Colonic mucosa (tissue), 4 donors: ENCODE measurements around the gene CFAP70. TPM values are rescaled to one million over a fixed set of nuclear protein-coding genes. Genes with fewer than 3 reads are reported as not detected.

Experiments used
- DNase-seq: peaks from one replicate; pipeline ENCODE4 v3.0.0-alpha.2; 2020
- H3K27ac ChIP-seq: fragments of 200-600 bp; one replicate; pipeline ENCODE4 v1.8.0; 2021
- H3K27me3 ChIP-seq: fragments of 200-600 bp; one replicate; pipeline ENCODE4 v1.8.0; 2021
- H3K36me3 ChIP-seq: fragments of 200-600 bp; one replicate; pipeline ENCODE4 v1.8.0; 2021
- H3K4me1 ChIP-seq: fragments of 200-600 bp; one replicate; pipeline ENCODE4 v1.8.0; 2021; ENCODE audit warnings: mild to moderate bottlenecking
- H3K4me3 ChIP-seq: fragments of 200-600 bp; one replicate; pipeline ENCODE4 v1.8.0; 2021
- H3K9ac ChIP-seq, 2 donors: one replicate each; pipeline ENCODE4 v1.7.0; 2013; ENCODE audit warnings: control low read depth in 2 of 2, low read depth in 2 of 2, low read length in 2 of 2
- H3K9me3 ChIP-seq: fragments of 200-600 bp; one replicate; pipeline ENCODE4 v1.8.0; 2021
- CTCF ChIP-seq: fragments of 200-600 bp; IDR thresholded peaks from one replicate; pipeline ENCODE4 v1.8.0; 2022; ENCODE audit warnings: antibody characterized with exemption, mild to moderate bottlenecking
- intact Hi-C: fragments of 100-400 bp; cut with DNase I; formaldehyde crosslinking; loops from one replicate; pipeline ENCODE4 v1.14.1; 2022
- total RNA-seq, 2 donors: library from RNA; stranded (reverse); fragmentation: NEBNext Ultra II Directional in 1 of 2; extraction: Animal tissue kit (Norgen Biotek cat#: 25700) in 1 of 2; gene quantifications; one replicate each; pipeline ENCODE4 v1.2.1, GENCODE V29; 2021
- donor health status: healthy.
- donor health status: DM: no; HTN: no; CAD: no.
- donor health status: DM: no; HTN: no; CAD: no.

CFAP70 gene
- total RNA-seq, 2 donors from 2014 or later = 0.64 to 0.72 TPM

- no peaks in the 10 kb centered on the region for H3K27me3 ChIP-seq
- intact Hi-C loops = no loop called here
- no peak overlapping the region for H3K27ac ChIP-seq
- H3K4me1 ChIP-seq = no peaks in the 10 kb centered on the region
- H3K4me3 ChIP-seq = no peak overlapping the region
- no peak for DNase-seq
- TF ChIP-seq CTCF = no peak
- peaks cover 16% of the 10 kb centered on the region for H3K36me3 ChIP-seq
- H3K9me3 ChIP-seq = no peaks in the 10 kb centered on the region
- H3K9ac ChIP-seq = no peak overlapping the region
Observed at GRCh38 chr10:73386583-73386982, 27.9 kb upstream of the CFAP70 start.

- no peak for TF ChIP-seq CTCF
- intact Hi-C loops = no loop called here
- H3K9me3 ChIP-seq = no peaks in the 10 kb centered on the region
- no peaks in the 10 kb centered on the region for H3K27me3 ChIP-seq
- no peak overlapping the region for H3K9ac ChIP-seq
- peaks cover 7% of the 10 kb centered on the region for H3K36me3 ChIP-seq
- DNase-seq = no peak
- H3K4me1 ChIP-seq = no peaks in the 10 kb centered on the region
- no peak overlapping the region for H3K27ac ChIP-seq
- H3K4me3 ChIP-seq = no peak overlapping the region
Observed at GRCh38 chr10:73379064-73379748, 20.5 kb upstream of the CFAP70 start.

GRCh38 chr10:73376679-73377078 lies 18.0 kb upstream of the CFAP70 start:
- H3K36me3 ChIP-seq = peaks cover 7% of the 10 kb centered on the region

GRCh38 chr10:73368238-73368637 lies 9.6 kb upstream of the CFAP70 start:
- H3K36me3 ChIP-seq = no peaks in the 10 kb centered on the region
- H3K27me3 ChIP-seq = no peaks in the 10 kb centered on the region

More at GRCh38 chr10:73376679-73377078, 18.0 kb upstream of the CFAP70 start:
- Histone ChIP-seq H3K4me3 (no peak overlapping the region), H3K4me1 (no peaks in the 10 kb centered on the region), H3K9ac (no peak overlapping the region), H3K27ac (no peak overlapping the region), H3K9me3 (no peaks in the 10 kb centered on the region), H3K27me3 (no peaks in the 10 kb centered on the region)
- no peak for TF ChIP-seq CTCF
- intact Hi-C loops = no loop called here
- no peak for DNase-seq

GRCh38 chr10:73366381-73367298 lies 8.0 kb upstream of the CFAP70 start:
- Histone ChIP-seq H3K9ac (no peak overlapping the region), H3K27me3 (no peaks in the 10 kb centered on the region), H3K4me1 (no peaks in the 10 kb centered on the region), H3K36me3 (no peaks in the 10 kb centered on the region), H3K27ac (no peak overlapping the region), H3K4me3 (no peak overlapping the region), H3K9me3 (no peaks in the 10 kb centered on the region)
- DNase-seq = no peak
- no peak for TF ChIP-seq CTCF
- intact Hi-C loops = no loop called here

More at GRCh38 chr10:73368238-73368637, 9.6 kb upstream of the CFAP70 start:
- H3K9me3 ChIP-seq = no peaks in the 10 kb centered on the region
- H3K9ac ChIP-seq = no peak overlapping the region
- no peak for TF ChIP-seq CTCF
- DNase-seq = no peak
- no peaks in the 10 kb centered on the region for H3K4me1 ChIP-seq
- no peak overlapping the region for H3K4me3 ChIP-seq
- no peak overlapping the region for H3K27ac ChIP-seq
- intact Hi-C loops = no loop called here
